ENCODE results near the gene PTGIS.

The PTGIS gene

GRCh38 chr20:49521356-49521755 is 46.6 kb downstream of the PTGIS start:
- no peak for DNase-seq

GRCh38 chr20:49519777-49520359 is 48.1 kb downstream of the PTGIS start:
- DNase-seq: no peak

GRCh38 chr20:49519212-49519712 is 48.7 kb downstream of the PTGIS start:
- DNase-seq: no peak

- DNase-seq: no peak
Observed at GRCh38 chr20:49518576-49518975, 49.4 kb downstream of the PTGIS start.

DNA sequence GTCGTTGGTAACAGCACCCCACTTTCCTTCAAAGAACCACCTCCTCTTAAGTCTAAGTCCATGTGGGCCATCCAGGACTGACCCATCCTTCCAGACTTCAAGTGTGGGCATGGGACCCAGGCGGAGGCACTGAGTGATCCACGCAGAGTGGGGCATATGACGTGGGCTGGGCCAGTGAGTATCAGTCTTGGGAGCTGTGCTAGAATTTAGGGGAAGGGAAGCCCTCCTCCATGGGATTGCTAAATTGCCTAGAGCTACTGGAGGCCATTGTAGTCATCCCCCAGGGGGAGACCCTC is 50.2 kb downstream of the PTGIS start:
- DNase-seq: no peak

GRCh38 chr20:49516916-49517804 is 50.8 kb downstream of the PTGIS start:
- no peak for DNase-seq

- DNase-seq: no peak
Observed at GRCh38 chr20:49515586-49515985, 52.4 kb downstream of the PTGIS start.

DNA sequence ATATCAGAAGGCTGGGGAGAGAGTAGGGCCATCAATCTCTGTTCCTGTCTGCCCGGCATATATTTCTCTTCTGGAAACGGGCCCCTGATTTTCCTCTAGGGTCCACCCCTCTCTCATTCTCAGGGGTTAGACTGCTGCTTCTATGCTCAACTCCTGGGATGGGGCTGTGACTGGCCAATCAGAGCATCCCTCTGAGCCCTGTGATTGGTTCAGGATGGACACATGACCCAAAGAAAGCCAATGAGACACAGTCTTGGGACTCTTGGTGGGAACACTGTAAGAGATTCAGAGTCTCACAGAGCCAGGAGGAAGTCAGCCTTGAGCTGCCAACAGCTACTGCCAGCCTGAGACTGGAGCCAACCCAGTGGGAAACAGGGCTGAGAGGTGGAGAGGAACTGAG is 54.4 kb downstream of the PTGIS start:
- DNase-seq: no peak

GRCh38 chr20:49513009-49513408 is 54.9 kb downstream of the PTGIS start:
- no peak for DNase-seq

GRCh38 chr20:49511788-49512525 is 56.0 kb downstream of the PTGIS start:
- no peak for DNase-seq

DNA sequence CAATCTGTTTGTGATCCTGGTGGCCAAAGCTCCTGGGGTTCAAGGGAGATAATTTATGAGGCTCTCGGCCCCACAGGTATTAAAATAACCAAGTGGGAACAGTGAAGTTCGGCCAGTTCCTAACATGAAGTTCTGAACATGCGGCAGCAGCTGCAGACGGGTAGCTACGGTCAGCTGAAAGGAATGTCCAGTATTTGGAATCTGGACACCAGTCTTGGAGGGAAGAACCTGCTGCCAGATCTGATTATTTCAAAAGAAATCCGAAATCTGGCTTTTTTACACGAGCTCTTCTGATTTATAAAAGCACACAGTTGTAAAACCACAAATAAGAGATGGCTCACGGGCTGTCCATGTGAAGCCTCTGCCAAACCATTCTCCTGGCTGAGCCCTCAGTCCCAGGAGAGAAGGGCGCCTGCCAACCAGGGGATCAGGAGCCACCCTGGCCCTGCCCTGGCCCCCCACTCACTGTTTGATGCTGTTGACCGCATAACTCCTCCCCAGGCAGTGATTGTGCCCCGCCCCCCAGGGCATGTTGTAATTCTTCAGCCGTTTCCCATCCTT is 57.3 kb downstream of the PTGIS start:
- DNase-seq: no peak

DNA sequence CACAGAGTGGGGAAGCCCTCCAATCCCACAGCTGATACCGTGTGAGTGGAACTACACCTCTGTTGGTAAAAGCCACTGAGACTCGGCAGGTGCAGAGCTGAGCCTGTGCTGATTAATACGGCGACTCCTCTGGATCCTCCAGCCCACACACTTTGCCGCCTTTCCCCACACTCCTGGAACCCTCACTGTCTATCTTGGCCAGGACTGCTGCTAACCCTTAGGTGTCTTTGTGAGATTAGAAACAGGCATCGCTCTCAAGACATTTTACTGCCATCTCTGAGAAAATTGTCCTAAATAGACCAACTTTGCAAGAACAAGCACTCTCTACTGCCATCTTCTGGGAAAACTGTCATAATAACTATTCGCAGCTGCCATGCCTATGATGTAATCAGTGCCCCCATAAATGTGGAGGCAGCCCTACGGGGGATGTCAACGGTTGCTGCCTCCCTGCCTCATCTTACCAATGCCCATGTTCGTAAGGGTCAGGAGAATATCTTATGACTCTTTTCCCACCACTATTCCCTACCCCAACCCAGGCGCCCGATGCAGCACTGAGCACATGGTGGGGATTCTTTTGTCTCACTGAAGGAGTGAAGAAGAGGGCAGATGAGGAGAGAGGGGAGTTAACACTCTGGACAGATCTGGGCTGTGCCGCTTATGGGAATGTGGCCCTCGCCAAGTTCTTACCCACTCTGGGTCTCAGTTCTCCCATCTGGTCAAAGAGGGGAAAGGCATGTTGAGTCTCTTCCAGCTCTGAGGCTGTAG is 59.3 kb downstream of the PTGIS start:
- no peak for DNase-seq

DNA sequence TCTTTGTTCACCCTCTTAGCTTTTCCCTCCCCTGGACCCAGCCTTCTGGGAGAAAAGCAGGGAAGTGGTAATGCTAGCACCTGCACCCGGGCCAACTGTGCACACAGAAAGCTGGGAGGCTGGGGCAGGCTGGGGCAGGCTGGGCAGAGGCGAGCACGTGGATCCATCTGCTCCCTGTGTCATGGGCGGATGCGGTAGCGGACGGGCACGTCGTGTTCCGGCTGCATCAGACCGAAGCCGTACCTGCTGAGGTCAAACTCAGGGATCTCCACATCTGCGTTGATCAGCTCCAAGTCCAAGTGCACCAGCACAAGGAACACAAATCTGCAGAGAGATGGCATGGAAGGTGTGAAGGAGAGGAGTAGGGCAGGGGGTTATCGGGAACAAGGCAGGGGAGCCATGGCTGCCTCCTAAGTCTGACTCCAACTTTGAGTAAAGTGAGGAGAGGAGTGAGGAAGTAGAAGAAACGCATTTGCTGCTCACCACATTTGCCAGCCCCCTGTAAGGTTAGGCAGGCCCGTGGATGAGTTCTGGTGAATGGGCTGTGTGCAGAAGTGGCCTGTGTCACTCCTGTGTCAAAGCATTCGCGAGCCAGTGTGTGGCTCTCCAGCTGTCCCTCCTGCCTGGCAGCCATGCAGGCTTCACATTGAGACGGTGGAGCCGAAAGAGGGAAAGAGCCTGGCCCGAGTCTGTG is 60.0 kb downstream of the PTGIS start:
- DNase-seq: no peak

GRCh38 chr20:49505518-49505917 is 62.4 kb downstream of the PTGIS start:
- no peak for DNase-seq

- DNase-seq: no peak
Observed at GRCh38 chr20:49503176-49503575, 64.8 kb downstream of the PTGIS start.

DNA sequence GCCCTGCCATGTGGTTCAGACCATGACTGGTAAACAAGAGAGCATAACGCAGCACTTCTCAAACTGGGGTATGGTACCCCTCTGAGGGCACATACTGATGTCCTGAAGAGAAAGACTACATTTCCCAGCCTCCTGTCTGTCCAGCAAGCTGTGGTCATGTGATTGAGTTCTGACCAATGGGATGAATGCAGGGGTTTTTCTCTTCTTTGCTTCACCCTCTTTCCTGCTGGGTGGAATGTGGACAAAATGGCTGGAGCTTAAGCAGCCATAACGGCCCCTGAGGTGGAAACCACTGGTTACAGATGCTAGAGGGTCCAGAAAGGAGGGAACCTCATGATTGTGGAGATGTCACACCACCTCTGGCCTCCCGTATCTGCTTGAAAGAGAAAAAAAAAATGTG is 66.0 kb downstream of the PTGIS start:
- DNase-seq: no peak

DNA sequence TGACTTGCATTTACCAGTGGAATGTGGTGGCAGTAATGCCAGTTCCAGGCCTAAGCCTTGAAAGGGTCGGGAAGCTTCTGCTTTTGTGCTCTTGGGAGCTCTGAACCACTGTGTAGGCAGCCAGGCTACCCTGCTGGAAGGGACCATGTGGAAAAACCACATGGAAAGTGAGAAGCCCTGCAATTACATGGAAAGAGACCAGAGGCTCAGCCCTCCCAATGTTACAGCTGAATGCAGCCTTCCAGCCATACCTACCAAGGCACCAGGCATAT is 70.6 kb downstream of the PTGIS start:
- DNase-seq: no peak

- no peak for DNase-seq
Observed at GRCh38 chr20:49496553-49497397, 71.2 kb downstream of the PTGIS start.

- no peak for DNase-seq
Observed at GRCh38 chr20:49496043-49496442, 71.9 kb downstream of the PTGIS start.

DNA sequence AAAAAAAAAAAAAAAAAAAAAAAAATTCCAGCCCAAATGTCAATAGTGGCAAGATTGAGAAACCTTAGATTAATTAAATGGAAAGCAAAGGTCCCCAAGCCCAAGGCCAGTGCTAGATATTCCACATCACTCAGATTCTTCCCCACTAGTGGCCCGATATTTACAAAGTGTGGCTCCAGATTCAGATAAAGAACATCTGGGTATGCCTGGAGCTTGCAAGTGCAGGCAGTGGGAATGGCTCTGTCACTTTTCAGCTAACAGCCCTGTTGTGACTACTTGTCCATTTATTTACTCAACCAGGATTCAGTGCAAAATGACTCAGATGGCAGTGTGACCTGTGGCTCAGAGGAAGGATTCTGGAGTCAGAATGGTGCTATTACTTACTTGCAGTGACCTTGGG is 77.2 kb downstream of the PTGIS start:
- DNase-seq: no peak

DNA sequence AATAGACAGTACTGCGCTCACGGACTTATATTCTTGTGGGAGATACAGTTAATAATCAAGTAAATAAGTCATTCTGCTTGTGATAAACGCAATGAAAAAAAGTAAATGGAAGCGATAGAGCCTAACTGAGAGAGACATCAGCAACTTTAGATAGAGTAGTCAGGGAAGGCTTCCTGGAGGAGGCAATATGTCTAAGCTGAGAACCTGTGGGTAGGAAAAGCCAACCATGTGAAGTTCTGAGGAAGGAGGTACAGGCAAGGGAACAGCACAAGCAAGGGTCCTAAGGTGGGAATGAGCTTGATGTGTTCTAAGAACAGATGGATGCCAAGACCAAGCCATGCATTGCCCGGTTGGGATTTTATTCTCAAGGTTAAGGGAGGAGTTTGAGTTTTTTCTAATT is 78.2 kb downstream of the PTGIS start:
- no peak for DNase-seq
